HG03571 (cell line): ENCODE results near the gene CABP5.

ENCODE experiments used
- ATAC-seq: cut with Tn5 transposase; IDR thresholded peaks from one replicate; pipeline ENCODE4 v1.9.1; 2021; ENCODE audit not compliant: unreplicated experiment

The CABP5 gene

DNA sequence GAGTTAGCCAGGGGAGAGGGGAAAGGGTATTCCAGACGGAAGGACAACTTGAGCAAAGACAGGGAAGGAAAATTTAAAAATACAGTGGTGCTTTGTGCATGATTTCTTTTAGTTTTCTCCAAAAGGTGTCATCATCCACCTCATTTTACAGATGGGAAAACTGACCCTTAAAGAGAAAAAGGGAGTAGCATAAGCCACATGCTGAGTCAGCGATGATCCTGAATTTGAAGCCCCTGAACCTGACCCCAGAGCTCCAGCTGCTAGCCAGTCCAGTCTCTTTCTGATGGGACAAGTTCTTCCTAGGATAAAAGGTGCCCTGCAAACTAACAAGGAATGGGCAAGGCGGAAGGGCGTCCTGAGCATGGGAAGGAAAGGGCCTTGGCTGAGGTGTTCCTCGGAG, 10.3 kb downstream of the CABP5 start:
- ATAC-seq, result no peak

DNA sequence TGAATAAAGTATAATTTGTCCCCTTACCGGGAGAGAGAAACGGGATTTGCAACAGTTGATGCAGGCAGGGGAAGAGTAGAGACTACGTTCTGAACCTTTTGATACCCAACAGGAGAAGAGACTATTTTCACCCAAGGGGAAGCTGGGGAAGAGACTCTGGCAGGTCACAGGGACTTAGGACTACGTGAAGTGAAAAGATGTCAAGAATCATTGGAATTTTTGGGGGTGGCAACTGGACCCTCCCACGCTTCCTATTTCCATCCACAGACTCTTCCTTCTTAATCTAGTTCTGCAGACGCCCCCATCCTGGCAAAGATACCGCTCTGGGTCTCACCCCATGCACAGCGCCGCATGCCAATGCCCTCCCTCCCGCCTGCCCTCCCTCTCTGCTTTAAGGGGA, 13.8 kb downstream of the CABP5 start:
- no peak for ATAC-seq

DNA sequence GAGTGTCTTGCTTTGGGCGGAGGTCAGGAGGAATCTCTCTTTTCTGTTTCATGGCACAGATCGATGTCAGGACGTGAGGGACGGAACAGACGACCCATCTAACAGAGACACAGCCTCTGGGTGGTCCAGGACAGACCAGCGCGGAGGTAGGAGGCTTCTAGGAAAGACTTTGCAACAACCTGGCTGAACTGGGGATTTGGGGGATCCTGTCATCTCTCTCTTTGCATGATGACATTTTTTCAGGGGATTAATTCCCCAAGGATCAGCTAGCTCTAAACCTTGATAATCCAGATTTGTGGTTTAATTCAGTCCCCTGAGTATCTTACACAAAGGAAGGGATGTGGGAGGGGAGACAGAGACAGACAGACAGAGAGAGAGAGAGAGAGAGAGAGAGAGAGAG, 14.4 kb downstream of the CABP5 start:
- ATAC-seq, result no peak

DNA sequence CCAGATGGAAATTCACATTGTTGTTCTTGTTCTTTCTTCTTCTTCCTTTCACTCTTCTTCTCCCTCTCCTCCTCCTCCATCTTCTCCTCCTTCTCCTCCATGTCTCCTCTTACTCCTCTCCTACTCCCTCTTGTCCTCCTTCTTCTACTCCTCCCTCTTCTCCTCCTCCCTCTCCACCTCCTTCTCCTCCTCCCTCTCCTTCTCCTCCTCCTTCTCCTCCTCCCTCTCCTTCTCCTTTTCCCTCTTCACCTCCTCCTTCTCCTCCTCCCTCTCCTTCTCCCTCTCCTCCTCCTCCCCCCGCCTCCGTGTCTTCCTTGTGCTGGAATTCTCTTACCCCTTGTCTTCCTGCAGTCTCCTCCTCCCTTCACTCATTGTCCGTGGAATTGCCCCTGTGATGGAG, 18.4 kb downstream of the CABP5 start:
- no peak for ATAC-seq

DNA sequence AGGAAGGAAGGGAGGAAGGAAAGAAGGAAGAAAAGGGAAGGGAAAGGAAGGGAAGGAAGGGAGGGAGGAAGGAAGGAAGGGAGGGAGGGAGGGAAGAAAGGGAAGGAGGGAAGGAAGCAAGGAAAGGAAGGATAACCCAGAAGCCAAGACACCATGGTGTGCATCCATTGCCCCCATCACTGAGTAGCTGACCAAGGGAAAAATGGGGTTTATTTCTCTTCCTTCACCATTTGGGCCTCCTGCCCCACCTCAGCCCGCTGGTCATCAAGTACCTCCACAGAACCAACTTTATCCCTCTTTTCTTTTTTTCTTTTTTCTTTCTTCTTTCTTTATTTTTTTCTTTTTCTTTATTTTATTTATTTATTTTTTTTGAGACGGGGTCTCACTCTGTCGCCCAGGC, 20.4 kb downstream of the CABP5 start:
- ATAC-seq, result no peak

DNA sequence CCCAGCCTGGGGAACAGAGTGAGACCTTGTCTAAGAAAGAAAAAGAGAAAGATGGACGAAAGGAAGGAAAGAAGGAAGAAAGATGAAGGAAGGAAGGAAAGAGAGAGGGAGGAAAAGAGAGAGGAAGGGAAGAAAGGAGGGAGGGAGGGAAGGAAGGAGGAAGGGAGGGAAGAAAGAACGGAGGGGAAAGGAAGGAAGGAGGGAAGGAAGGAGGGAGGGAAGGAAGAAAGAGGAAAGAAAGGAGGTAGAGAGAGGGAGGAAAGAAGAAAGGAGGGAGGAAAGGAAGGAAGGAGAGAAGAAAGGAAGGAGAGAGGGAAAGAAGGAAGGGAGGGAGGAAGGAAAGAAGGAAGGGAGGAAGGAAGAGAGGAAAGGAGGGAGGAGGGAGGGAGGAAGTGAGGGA, 20.9 kb downstream of the CABP5 start:
- no peak for ATAC-seq

DNA sequence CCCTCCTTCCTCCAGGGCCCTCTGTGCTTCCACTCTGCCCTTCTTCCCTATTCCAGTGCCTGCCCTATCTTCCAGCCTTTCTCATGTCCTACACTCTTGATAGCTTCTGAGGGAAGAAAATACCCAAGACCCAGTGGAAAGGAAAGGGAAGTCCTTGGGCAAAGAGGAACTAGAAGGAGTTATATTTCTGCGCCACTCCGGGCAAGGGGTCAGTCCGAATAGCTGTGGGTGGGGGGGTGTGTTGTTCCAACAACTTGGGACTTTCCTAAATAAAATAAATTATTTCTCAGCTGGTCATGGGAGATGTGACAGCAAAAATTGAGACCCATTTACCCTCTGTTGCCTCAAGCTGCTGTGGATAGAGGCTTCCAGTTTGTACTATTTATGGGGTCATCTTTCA, 23.2 kb downstream of the CABP5 start:
- no peak for ATAC-seq

DNA sequence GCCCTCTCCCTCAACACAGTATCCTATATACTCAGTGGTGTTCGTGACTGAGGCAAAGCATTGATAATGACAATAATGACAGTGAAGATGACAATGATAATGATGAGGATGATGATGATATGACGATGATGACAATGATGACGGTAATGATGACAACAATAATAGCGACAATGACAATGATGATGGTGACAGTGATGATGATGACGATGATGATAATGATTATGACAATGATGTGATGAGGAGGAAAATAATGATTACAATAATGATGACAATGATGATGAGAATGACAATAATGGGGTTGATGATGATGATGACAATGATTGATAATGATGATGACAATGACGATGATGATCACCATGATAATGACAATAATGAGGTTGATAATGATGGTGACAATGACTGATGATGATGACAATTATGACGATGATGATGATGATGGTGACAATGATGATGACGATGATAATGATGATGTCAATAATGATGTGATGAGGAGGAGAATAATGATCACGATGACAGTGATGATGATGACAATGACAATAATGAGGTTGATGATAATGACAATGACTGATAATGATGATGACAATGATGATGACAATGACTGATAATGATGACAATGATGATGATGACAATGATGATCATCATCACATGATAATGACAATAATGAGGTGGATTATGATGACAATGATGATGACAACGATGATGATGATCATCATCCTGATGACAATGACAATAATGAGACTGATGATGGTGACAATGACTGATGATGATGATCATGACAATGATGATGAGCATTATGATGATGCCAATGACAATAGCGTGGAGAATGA, 32.7 kb downstream of the CABP5 start:
- no peak for ATAC-seq

DNA sequence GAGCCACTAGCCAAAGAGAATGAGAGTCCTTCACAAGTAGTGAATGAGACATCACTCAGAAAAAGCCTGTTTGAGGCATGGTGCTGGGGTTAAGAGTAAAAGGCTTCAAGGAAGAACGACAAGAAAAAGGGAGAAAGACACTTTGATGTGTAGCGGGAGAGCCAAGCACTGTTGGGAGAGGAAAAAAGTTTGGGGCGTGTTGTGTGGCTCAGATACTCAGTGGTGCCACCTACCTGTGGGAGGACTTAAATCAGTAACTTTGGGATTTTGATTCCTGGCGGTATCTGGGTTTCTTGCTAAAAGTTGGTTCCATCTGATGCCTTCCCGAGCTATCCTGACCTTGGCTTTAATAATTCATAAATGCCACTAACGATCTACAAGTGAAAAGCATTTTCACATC, 37.1 kb downstream of the CABP5 start:
- ATAC-seq, result no peak

DNA sequence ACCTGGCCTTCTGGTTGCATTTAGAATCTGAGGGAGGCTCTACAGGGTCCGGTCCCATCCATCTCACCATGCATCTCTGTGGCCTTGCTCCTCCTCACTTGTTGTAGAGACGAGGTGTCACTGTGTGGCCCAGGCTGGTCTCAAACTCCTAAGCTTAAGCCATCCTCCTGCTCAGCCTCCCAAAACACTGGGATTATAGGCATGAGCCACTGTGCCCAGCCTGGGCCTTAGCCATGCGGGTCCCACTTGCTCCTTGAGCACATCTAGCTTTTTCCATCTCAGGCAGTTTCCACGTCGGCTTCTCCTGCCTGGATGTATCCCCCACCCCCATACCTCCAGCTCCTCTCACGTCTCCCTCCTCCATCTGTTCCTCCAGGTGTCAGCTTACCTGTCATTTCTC, 39.6 kb downstream of the CABP5 start:
- ATAC-seq, result no peak

DNA sequence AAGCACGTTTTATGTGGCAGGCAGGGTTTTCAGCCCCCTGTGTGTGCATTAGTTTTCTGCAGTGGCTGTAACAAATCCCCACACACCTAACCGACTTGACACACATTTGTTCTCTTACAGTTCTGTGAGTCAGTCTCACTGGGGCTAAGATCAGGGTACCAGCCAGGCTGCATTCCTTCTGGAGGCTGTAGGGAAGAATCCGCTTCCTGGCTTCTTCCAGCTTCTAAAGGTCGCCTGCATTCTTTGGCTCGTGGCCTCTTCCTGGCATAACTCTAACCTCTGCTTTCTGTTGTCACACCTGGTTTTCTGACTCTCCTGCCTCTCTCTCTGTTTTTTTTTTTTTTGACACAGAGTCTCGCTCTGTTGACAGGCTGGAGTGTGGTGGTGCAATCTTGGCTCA, 43.0 kb downstream of the CABP5 start:
- ATAC-seq, result no peak

DNA sequence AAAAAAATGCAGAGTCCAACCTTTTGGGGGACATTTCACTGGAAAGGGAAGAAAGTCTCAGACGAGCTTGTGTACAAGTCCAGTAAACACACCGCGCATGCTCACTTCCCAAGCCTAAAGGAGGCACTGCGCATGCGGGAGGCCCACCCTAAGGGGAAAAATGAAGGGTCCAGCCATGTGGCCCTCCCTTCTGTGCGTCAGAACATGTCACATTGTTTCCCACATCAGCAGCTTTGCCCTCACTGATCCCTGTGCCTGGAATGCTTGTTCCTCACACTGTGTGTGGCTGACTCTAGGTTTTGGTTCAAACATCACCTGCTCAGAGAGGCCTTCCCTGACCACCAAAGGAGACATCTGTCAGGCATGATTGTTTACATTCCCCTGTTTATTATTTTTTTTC, 45.1 kb downstream of the CABP5 start:
- no peak for ATAC-seq

DNA sequence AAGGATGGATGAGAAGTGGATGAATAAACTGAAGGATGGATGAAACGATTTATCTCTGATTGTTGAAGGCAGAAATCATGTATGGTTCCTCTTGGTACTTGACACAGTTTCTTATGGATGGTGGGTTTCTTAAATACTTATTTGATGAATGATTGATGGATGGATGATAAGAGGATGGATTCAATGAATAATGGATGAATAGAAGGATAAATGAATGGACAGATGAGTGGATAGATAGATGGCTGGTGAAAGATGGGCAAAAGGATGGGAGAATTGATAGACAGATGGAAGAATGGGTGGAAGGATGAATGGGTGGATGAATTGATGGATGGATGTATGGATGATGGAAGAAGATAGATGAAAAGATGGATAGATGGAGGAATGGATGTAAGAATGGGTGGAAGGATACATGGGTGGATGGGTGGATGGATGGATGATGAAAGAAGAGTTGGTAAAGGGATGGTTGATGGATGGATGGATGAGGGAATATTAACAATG, 47.6 kb downstream of the CABP5 start:
- no peak for ATAC-seq

DNA sequence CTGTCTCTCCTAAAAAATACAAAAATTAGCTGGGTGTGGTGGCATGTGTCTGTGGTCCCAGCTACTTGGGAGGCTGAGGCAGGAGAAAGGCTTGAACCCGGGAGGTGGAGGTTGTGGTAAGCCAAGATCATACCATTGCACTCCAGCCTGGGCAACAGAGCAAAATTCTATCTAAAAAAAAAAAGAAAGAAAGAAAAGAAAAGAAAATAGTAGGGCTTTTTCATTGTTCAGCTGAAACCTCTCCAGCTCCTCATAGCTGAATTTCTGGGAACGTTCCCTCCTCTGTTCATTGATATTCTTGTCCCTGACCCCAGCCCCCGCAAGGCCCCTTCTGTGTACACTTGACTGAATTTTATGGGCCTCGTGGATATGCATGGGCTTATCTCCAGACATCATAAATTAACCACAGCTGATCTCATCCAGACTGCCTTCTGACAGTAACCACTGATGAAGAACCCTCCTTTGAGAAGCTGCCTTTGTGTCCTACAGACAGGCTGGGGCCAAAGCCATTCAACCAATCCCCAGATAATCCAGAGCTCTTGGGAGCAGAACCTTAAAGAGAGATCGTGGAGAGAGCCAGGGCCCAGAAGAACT, 49.6 kb downstream of the CABP5 start, which contains the start of gene ELSPBP1:
ELSPBP1 (plus strand) TSS at position 424 of the 594 bp plus-strand sequence. CDS start 14,036 bp downstream, outside the sequence.
- no peak for ATAC-seq

DNA sequence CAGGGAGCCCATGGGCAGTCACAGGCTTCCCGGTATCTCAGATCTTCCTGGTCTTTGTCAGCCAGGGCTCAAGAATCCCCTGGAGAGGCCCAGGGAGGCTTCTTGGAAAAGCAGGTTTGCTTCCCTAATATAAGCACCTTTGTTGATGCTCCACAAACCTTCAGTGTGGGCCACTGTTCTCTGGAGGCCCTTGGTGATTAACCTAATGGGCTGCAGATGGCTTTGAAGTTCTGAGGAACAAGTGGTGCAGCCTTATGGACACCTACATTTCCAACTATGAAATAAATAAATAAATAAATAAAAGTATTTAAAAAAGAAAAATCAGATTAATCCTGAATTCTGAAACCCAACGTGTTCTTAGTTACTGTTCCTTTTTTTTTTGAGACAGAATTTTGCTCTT, 51.8 kb downstream of the CABP5 start, which contains the start of gene BSPH1:
BSPH1 (minus strand) TSS at position 101 of the 400 bp plus-strand sequence; CDS start at position 12, 89 bp downstream.
- no peak for ATAC-seq

DNA sequence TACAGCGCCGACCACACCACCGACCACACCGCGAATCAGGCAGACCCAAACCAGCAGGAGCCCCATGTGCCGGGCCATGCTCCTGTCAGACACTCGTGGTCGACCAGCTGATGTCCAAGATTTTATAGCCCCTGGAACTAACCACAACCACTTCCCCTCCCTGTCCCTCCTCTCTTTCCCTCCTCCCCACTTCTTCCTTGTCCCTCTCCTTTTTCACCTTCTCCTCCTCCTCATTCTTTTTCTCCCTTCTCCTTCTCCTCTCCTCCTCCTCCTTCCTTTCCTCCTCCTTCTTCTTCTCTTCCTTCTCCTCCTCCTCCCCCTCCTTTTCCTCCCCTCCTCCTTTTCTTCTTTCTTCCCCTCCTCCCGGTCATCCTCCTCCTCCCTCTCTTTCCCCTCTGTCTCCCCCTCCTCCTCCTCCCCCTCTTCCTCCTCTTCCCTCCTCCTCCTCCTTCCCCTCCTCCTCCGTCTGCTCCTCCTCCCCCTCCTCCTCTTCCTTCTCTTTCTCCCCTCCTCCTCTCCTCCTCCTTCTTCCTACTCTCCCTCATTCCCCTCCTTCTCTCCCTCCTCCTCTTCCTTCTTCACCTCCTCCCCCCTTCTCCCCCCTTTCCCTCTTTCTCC, 52.6 kb downstream of the CABP5 start:
- ATAC-seq, result no peak
